A549 treated with RU486 at 1 μM for 4 hours (cell line): ENCODE data around the gene CUL3. TPM values are rescaled to one million over a fixed set of nuclear protein-coding genes. Genes with fewer than 3 reads are reported as not detected.

Experiments
- total RNA-seq: library from RNA; stranded (reverse); fragments of 200-300 nt; extraction: Qiagen RNA extraction; gene quantifications from 5 replicates; pipeline ENCODE4 v1.2.3, GENCODE V29; 2022; ENCODE audit warnings: low read depth

Gene CUL3
- total RNA-seq = 56.7 to 83.2 TPM (median 72.0 TPM) in 5 replicates

GRCh38 chr2:224585211-224586088, at the start of gene CUL3:
Gene CUL3 (minus strand): TSS chr2:224585363. CDS start chr2:224585009, 354 bp downstream.

Other genes starting within 250 kb of the CUL3 start
- gene FAM124B, start 183.3 kb downstream of the CUL3 start, total RNA-seq = 0.06 TPM in 1 of 5 replicates, not detected in the others
- not detected in 5 replicates for gene CCDC195, start 131.0 kb upstream of the CUL3 start, total RNA-seq